Suprapubic skin (tissue), 3 donors: ENCODE measurements around the gene SLC4A1AP.
"Not testable (repeated sequence)": the region's sequence is repeated elsewhere in the genome, so short reads cannot be mapped to it uniquely, and the experiment has no call there.

ENCODE experiments used
- CTCF ChIP-seq, 2 donors: fragments of 200-600 bp in 1 of 2; fragments of 450-650 bp in 1 of 2; sonication (generic) in 1 of 2; IDR thresholded peaks; one replicate each; pipeline ENCODE4 v1.5.1; 2016 to 2019; ENCODE audit warnings: antibody characterized with exemption in 2 of 2, mild to moderate bottlenecking in 1 of 2, moderate library complexity in 1 of 2
- POLR2A ChIP-seq, 2 donors: fragments of 450-650 bp; IDR thresholded peaks; one replicate each; pipeline ENCODE4 v1.6.1; 2017; ENCODE audit warnings: antibody characterized with exemption in 2 of 2, mild to moderate bottlenecking in 2 of 2, moderate library complexity in 2 of 2

- not testable (repeated sequence) for TF ChIP-seq POLR2A, CTCF (IDR thresholded peaks at IDR 0.05)
Measured at GRCh38 chr2:27630257-27630656, 33.4 kb upstream of the SLC4A1AP start.
